BE2C (cell line): ENCODE measurements around the gene HELZ.

Experiments
- DNase-seq: peaks from one replicate; pipeline ENCODE4 v3.0.0-alpha.2; 2020
- H3K27me3 ChIP-seq: fragments of 250-450 bp; sonication (Bioruptor Pico); 2 replicates; pipeline ENCODE4 v1.5.1; 2020; ENCODE audit warnings: mild to moderate bottlenecking
- H3K36me3 ChIP-seq: fragments of 250-450 bp; sonication (Bioruptor Pico); 2 replicates; pipeline ENCODE4 v1.5.1; 2020; ENCODE audit warnings: mild to moderate bottlenecking
- H3K4me1 ChIP-seq: fragments of 250-450 bp; sonication (Bioruptor Pico); 2 replicates; pipeline ENCODE4 v1.5.1; 2020
- H3K4me3 ChIP-seq: 2 replicates; pipeline ENCODE4 v1.5.1; 2011; ENCODE audit warnings: low read depth, low read length
- H3K9me3 ChIP-seq: fragments of 250-450 bp; sonication (Bioruptor Pico); 2 replicates; pipeline ENCODE4 v1.5.1; 2020
- CTCF ChIP-seq: IDR thresholded peaks from 2 replicates; pipeline ENCODE4 v1.5.1; 2012; ENCODE audit warnings: mild to moderate bottlenecking, low read depth, low read length

The HELZ gene

GRCh38 chr17:67137026-67137370, 108.0 kb downstream of the HELZ start:
- Histone ChIP-seq H3K9me3 (no peaks in the 10 kb centered on the region), H3K4me1 (peaks cover 11% of the 10 kb centered on the region), H3K27me3 (no peaks in the 10 kb centered on the region), H3K36me3 (peaks cover 37% of the 10 kb centered on the region), H3K4me3 (no peak overlapping the region)
- no peak for DNase-seq
- TF ChIP-seq CTCF: no peak

GRCh38 chr17:67136191-67137025, 108.6 kb downstream of the HELZ start:
- no peak for DNase-seq
- Histone ChIP-seq H3K27me3 (no peaks in the 10 kb centered on the region), H3K4me3 (no peak overlapping the region), H3K9me3 (no peaks in the 10 kb centered on the region), H3K4me1 (peaks cover 12% of the 10 kb centered on the region), H3K36me3 (peaks cover 35% of the 10 kb centered on the region)
- no peak for TF ChIP-seq CTCF

GRCh38 chr17:67133161-67133560, 111.8 kb downstream of the HELZ start:
- Histone ChIP-seq H3K4me1 (peaks cover 10% of the 10 kb centered on the region), H3K9me3 (no peaks in the 10 kb centered on the region), H3K36me3 (peaks cover 28% of the 10 kb centered on the region), H3K4me3 (no peak overlapping the region), H3K27me3 (no peaks in the 10 kb centered on the region)
- DNase-seq: no peak
- no peak for TF ChIP-seq CTCF

GRCh38 chr17:67132366-67132765, 112.6 kb downstream of the HELZ start:
- no peak overlapping the region for H3K4me3 ChIP-seq
- TF ChIP-seq CTCF: no peak
- no peak for DNase-seq
- peaks cover 28% of the 10 kb centered on the region for H3K36me3 ChIP-seq
- peaks cover 11% of the 10 kb centered on the region for H3K4me1 ChIP-seq
- H3K27me3 ChIP-seq: no peaks in the 10 kb centered on the region
- H3K9me3 ChIP-seq: no peaks in the 10 kb centered on the region

- Histone ChIP-seq H3K27me3 (no peaks in the 10 kb centered on the region), H3K4me1 (peaks cover 27% of the 10 kb centered on the region), H3K4me3 (no peak overlapping the region), H3K36me3 (peaks cover 22% of the 10 kb centered on the region), H3K9me3 (no peaks in the 10 kb centered on the region)
- no peak for TF ChIP-seq CTCF
- DNase-seq: no peak
These were observed 114.2 kb downstream of the HELZ start for GRCh38 chr17:67130768-67131167.

- peaks cover 37% of the 10 kb centered on the region for H3K4me1 ChIP-seq
- no peak overlapping the region for H3K4me3 ChIP-seq
- TF ChIP-seq CTCF: no peak
- no peak for DNase-seq
- H3K36me3 ChIP-seq: peaks cover 18% of the 10 kb centered on the region
- no peaks in the 10 kb centered on the region for H3K27me3 ChIP-seq
- H3K9me3 ChIP-seq: no peaks in the 10 kb centered on the region
These were observed 115.7 kb downstream of the HELZ start for GRCh38 chr17:67129283-67129682.
